SK-N-MC (cell line): ENCODE measurements around the gene TLR5.
A peak's percentile ranks its signal among the peaks of the same experiment; 100 is the strongest.

Source experiments
- DNase-seq: peaks from one replicate; pipeline ENCODE4 v3.0.0-alpha.2; 2011; ENCODE audit warnings: low read depth, low spot score
- H3K27ac ChIP-seq: fragments of 200-600 bp; sonication (generic); 2 replicates; pipeline ENCODE4 v1.5.1; 2016; ENCODE audit warnings: mixed run types
- H3K36me3 ChIP-seq: fragments of 200-600 bp; sonication (generic); 2 replicates; pipeline ENCODE4 v1.6.1; 2017; ENCODE audit warnings: antibody characterized with exemption, low read length, mixed read lengths; ENCODE audit not compliant: insufficient read depth
- H3K4me3 ChIP-seq: fragments of 200-600 bp; sonication (generic); 2 replicates; pipeline ENCODE4 v1.5.1; 2016
- H3K9ac ChIP-seq: fragments of 200-600 bp; sonication (generic); 2 replicates; pipeline ENCODE4 v1.8.0; 2017; ENCODE audit warnings: mixed run types, mixed read lengths; ENCODE audit not compliant: insufficient read length
- H3K9me3 ChIP-seq: fragments of 200-600 bp; sonication (generic); 2 replicates; pipeline ENCODE4 v1.6.1; 2017; ENCODE audit warnings: low read depth, mild to moderate bottlenecking, antibody characterized with exemption, low read length, moderate library complexity, mixed read lengths
- EZH2 ChIP-seq: fragments of 200-600 bp; sonication (generic); IDR thresholded peaks from one replicate; pipeline ENCODE4 v1.6.1; 2017; ENCODE audit warnings: antibody characterized with exemption
- FOXP2 ChIP-seq: optimal IDR thresholded peaks from 2 replicates; pipeline ENCODE3; 2011; ENCODE audit warnings: mild to moderate bottlenecking, moderate library complexity; ENCODE audit not compliant: insufficient read depth; ENCODE audit errors: extremely low read length, control extremely low read depth
- POLR2AphosphoS5 ChIP-seq: IDR thresholded peaks from 2 replicates; pipeline ENCODE4 v1.6.1; 2012; ENCODE audit warnings: mild to moderate bottlenecking, low read depth, low read length, borderline replicate concordance

Gene TLR5

GRCh38 chr1:223087291-223088255 is 55.5 kb downstream of the TLR5 start:
- no peak overlapping the region for H3K4me3 ChIP-seq
- H3K27ac ChIP-seq: no peak overlapping the region
- DNase-seq: no peak
- no peaks in the 10 kb centered on the region for H3K9me3 ChIP-seq
- H3K9ac ChIP-seq: no peak overlapping the region
- TF ChIP-seq FOXP2: no peak
- TF ChIP-seq POLR2AphosphoS5: no peak
- no peak for TF ChIP-seq EZH2
- no peaks in the 10 kb centered on the region for H3K36me3 ChIP-seq

GRCh38 chr1:223084464-223084866 is 58.6 kb downstream of the TLR5 start:
- no peak for DNase-seq
- Histone ChIP-seq H3K9me3 (no peaks in the 10 kb centered on the region), H3K36me3 (no peaks in the 10 kb centered on the region), H3K27ac (no peak overlapping the region), H3K4me3 (no peak overlapping the region), H3K9ac (no peak overlapping the region)
- TF ChIP-seq EZH2 (no peak), POLR2AphosphoS5 (no peak), FOXP2 (no peak)

DNA sequence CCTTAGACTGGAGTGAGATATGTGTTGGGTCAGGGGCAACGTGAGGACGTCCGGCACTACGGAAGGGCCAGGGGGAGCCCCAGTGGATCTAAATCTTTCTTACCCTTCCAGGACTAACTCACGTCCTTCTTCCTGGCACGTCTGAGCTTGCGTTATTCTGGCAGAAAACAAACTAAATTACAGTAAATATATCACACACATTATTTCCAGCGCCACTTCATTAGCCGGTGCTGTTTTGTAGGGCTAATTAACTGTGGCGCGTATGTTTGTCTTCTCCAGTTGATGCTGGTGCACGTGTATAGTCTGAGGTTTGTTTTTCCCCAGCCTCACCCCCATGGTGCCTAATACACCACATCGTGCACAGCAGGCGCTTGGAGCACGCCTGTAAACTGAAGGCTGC is 59.2 kb downstream of the TLR5 start:
- H3K27ac ChIP-seq: no peak overlapping the region
- DNase-seq: no peak
- H3K4me3 ChIP-seq: no peak overlapping the region
- no peaks in the 10 kb centered on the region for H3K9me3 ChIP-seq
- TF ChIP-seq POLR2AphosphoS5 (no peak), FOXP2 (no peak), EZH2 (no peak)
- H3K9ac ChIP-seq: no peak overlapping the region
- H3K36me3 ChIP-seq: no peaks in the 10 kb centered on the region

GRCh38 chr1:223082914-223083313 is 60.1 kb downstream of the TLR5 start:
- no peaks in the 10 kb centered on the region for H3K36me3 ChIP-seq
- H3K4me3 ChIP-seq: no peak overlapping the region
- H3K9me3 ChIP-seq: no peaks in the 10 kb centered on the region
- no peak overlapping the region for H3K9ac ChIP-seq
- no peak for DNase-seq
- no peak overlapping the region for H3K27ac ChIP-seq
- no peak for TF ChIP-seq POLR2AphosphoS5
- TF ChIP-seq EZH2: no peak
- no peak for TF ChIP-seq FOXP2

GRCh38 chr1:223081181-223081994 is 61.7 kb downstream of the TLR5 start:
- H3K27ac ChIP-seq: no peak overlapping the region; the same call in 1 of the 2 replicates

DNA sequence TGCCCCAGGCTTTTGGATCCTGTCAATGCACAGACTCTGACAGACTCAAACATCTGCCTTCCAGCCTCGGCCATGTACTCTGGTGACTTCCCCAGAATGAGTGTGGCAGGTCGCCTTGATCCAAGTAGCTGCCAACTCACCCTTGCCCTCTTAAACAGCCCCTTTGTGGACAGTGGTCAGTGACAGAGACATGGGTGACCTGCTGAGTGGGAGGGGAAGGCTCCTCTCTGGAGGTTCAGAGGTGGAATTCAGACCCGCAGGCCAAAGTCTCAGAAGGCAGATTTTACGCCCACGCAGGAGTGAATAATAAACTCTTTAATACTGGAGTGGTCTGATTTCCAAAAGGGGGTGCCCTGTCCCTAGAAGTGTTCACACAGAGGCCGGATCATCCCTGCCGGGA is 63.5 kb downstream of the TLR5 start:
- no peak for DNase-seq
- no peaks in the 10 kb centered on the region for H3K9me3 ChIP-seq
- TF ChIP-seq FOXP2 (no peak), EZH2 (no peak), POLR2AphosphoS5 (no peak)

More at GRCh38 chr1:223081181-223081994, 61.7 kb downstream of the TLR5 start:
- TF ChIP-seq POLR2AphosphoS5 (no peak), EZH2 (no peak), FOXP2 (no peak)
- Histone ChIP-seq H3K4me3 (peak overlapping the region; percentile 73), H3K36me3 (no peaks in the 10 kb centered on the region), H3K9ac (no peak overlapping the region), H3K9me3 (no peaks in the 10 kb centered on the region)
- peak; percentile 71 for DNase-seq

GRCh38 chr1:223077247-223077833 is 65.7 kb downstream of the TLR5 start:
- DNase-seq: peak; percentile 78
- Histone ChIP-seq H3K4me3 (peak overlapping the region; percentile 10), H3K36me3 (no peaks in the 10 kb centered on the region), H3K9ac (no peak overlapping the region), H3K9me3 (no peaks in the 10 kb centered on the region), H3K27ac (no peak overlapping the region)
- TF ChIP-seq FOXP2: peak; percentile 11
- no peak for TF ChIP-seq EZH2

More for the DNA sequence above, 63.5 kb downstream of the TLR5 start:
- Histone ChIP-seq H3K36me3 (no peaks in the 10 kb centered on the region), H3K4me3 (no peak overlapping the region), H3K27ac (no peak overlapping the region), H3K9ac (no peak overlapping the region)

- Histone ChIP-seq H3K9ac (no peak overlapping the region), H3K4me3 (no peak overlapping the region), H3K9me3 (no peaks in the 10 kb centered on the region), H3K27ac (no peak overlapping the region), H3K36me3 (no peaks in the 10 kb centered on the region)
- no peak for TF ChIP-seq FOXP2
- DNase-seq: no peak
Measured at GRCh38 chr1:223076362-223076761, 66.7 kb downstream of the TLR5 start.
